ENCODE data around the gene RGS5. TPM values are rescaled to one million over a fixed set of nuclear protein-coding genes. Genes with fewer than 3 reads are reported as not detected.
"Not testable (repeated sequence)": the region's sequence is repeated elsewhere in the genome, so short reads cannot be mapped to it uniquely, and the experiment has no call there.

RGS5 gene
- total RNA-seq, 2 experiments from 2014 or later, result 0.88 to 1.2 TPM

DNA sequence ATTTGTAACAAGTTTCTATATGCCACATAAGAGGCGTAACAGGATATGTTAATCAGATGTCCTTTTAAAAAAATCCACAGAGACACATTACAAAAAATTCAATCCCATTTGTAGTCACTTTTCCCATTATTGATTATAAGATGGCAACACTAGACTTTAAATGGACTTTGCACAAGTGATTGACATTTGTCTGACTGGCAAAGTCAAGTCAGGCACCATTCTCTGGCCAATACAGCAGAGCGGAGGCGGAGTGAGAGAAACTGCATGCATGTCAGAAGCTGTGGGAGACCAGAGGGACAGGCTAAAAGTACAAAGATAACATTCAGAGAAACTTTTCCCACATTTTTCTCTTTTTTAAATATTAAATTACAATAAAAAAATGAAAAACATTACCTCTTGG lies 28.1 kb upstream of the RGS5 start:
- Histone ChIP-seq H2AFZ (ENCODE audit: low read length) (no peak overlapping the region), H3K9me2 (ENCODE audit: insufficient read depth, low read length) (no peaks in the 10 kb centered on the region), H3K4me1 (ENCODE audit: insufficient read depth, low read length, poor library complexity, severe bottlenecking) (no peaks in the 10 kb centered on the region), H3K36me3 (ENCODE audit: insufficient read depth, low read length) (no peaks in the 10 kb centered on the region), H3K4me2 (ENCODE audit: low read length) (no peak overlapping the region), H3K4me3 (ENCODE audit: low read depth, low read length, poor library complexity, severe bottlenecking) (no peak overlapping the region), H4K20me1 (ENCODE audit: insufficient read depth, low read length) (no peaks in the 10 kb centered on the region), H3K79me2 (ENCODE audit: insufficient read depth, low read depth, low read length) (no peaks in the 10 kb centered on the region), H3K9me3 (ENCODE audit: low read length) (no peaks in the 10 kb centered on the region), H3K27ac (ENCODE audit: low read depth, low read length, poor library complexity, severe bottlenecking) (no peak overlapping the region)
- DNase-seq (ENCODE audit: low spot score), result no peak
- no TSS peak for BruUV-seq (replicated peaks)
- intact Hi-C loops (cut with micrococcal nuclease; ENCODE audit: unreplicated experiment), result no loop called here
- TF ChIP-seq, protein P1, sequence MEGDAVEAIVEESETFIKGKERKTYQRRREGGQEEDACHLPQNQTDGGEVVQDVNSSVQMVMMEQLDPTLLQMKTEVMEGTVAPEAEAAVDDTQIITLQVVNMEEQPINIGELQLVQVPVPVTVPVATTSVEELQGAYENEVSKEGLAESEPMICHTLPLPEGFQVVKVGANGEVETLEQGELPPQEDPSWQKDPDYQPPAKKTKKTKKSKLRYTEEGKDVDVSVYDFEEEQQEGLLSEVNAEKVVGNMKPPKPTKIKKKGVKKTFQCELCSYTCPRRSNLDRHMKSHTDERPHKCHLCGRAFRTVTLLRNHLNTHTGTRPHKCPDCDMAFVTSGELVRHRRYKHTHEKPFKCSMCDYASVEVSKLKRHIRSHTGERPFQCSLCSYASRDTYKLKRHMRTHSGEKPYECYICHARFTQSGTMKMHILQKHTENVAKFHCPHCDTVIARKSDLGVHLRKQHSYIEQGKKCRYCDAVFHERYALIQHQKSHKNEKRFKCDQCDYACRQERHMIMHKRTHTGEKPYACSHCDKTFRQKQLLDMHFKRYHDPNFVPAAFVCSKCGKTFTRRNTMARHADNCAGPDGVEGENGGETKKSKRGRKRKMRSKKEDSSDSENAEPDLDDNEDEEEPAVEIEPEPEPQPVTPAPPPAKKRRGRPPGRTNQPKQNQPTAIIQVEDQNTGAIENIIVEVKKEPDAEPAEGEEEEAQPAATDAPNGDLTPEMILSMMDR (conservative IDR thresholded peaks at IDR 0.05; ENCODE audit: low read length), result no peak
- no peak for TF ChIP-seq EZH2phosphoT487 (IDR thresholded peaks at IDR 0.05; ENCODE audit: borderline replicate concordance, low read depth, low read length)
- POLR2A ChIA-PET, result no interaction called here
- CTCF ChIA-PET (ENCODE audit: unreplicated experiment), result no interaction called here

DNA sequence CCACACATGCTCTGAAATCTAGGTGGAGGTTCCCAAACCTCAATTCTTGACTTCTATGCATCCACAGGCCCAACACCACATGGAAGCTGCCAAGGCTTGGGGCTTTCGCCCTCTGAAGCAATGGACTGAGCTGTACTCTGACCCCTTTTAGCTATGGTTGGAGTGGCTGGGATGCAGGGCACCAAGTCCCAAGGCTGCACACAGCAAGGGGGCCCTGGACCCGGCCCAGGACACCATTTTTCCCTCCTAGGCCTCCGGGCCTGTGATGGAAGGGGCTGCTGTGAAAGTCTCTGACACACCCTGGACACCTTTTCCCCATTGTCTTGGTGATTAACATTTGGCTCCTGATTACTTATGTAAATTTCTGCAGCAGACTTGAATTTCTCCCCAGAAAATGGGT lies 25.6 kb upstream of the RGS5 start:
- H3K4me2 ChIP-seq (ENCODE audit: low read length); H3K79me2 ChIP-seq (ENCODE audit: insufficient read depth, low read depth, low read length); H3K9me2 ChIP-seq (ENCODE audit: insufficient read depth, low read length); BruUV-seq (replicated peaks); H2AFZ ChIP-seq (ENCODE audit: low read length); POLR2A ChIA-PET; DNase-seq (ENCODE audit: low spot score); H3K4me3 ChIP-seq (ENCODE audit: low read depth, low read length, poor library complexity, severe bottlenecking); intact Hi-C loops (cut with micrococcal nuclease; ENCODE audit: unreplicated experiment); CTCF ChIA-PET (ENCODE audit: unreplicated experiment); H4K20me1 ChIP-seq (ENCODE audit: insufficient read depth, low read length); H3K27ac ChIP-seq (ENCODE audit: low read depth, low read length, poor library complexity, severe bottlenecking); H3K36me3 ChIP-seq (ENCODE audit: insufficient read depth, low read length); H3K9me3 ChIP-seq (ENCODE audit: low read length); H3K4me1 ChIP-seq (ENCODE audit: insufficient read depth, low read length, poor library complexity, severe bottlenecking): not testable (repeated sequence)

DNA sequence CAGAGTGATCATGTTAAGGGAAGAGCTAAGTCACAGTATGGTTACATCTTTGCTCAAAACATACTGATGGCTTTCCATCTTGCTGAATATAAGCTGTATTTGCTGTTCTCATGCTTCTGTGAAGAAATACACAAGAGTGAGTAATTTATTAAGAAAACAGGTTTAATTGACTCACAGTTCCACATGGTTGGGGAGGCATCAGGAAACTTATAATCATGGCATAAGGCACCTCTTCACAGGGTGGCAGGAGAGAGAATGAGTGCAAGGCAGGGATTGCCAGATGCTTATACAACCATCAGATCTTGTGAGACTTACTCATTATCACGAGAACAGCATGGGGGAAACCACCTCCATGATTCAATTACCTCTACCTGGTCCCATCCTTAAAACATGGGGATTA lies 24.4 kb upstream of the RGS5 start:
- ChIA-PET POLR2A (no interaction called here), CTCF (ENCODE audit: unreplicated experiment) (no interaction called here)
- no TSS peak for BruUV-seq (replicated peaks)
- H3K36me3 ChIP-seq (ENCODE audit: insufficient read depth, low read length), result no peaks in the 10 kb centered on the region
- intact Hi-C loops (cut with micrococcal nuclease; ENCODE audit: unreplicated experiment), result no loop called here
- H3K4me1 ChIP-seq (ENCODE audit: insufficient read depth, low read length, poor library complexity, severe bottlenecking), result no peaks in the 10 kb centered on the region
- no peaks in the 10 kb centered on the region for H3K9me3 ChIP-seq (ENCODE audit: low read length)
- H4K20me1 ChIP-seq (ENCODE audit: insufficient read depth, low read length), result no peaks in the 10 kb centered on the region
- no peak overlapping the region for H3K27ac ChIP-seq (ENCODE audit: low read depth, low read length, poor library complexity, severe bottlenecking)
- no peak overlapping the region for H3K4me2 ChIP-seq (ENCODE audit: low read length)
- no peak overlapping the region for H3K4me3 ChIP-seq (ENCODE audit: low read depth, low read length, poor library complexity, severe bottlenecking)
- H2AFZ ChIP-seq (ENCODE audit: low read length), result no peak overlapping the region
- TF ChIP-seq EZH2phosphoT487 (IDR thresholded peaks at IDR 0.05; ENCODE audit: borderline replicate concordance, low read depth, low read length), result no peak
- H3K9me2 ChIP-seq (ENCODE audit: insufficient read depth, low read length), result no peaks in the 10 kb centered on the region
- no peak for DNase-seq (ENCODE audit: low spot score)
- no peaks in the 10 kb centered on the region for H3K79me2 ChIP-seq (ENCODE audit: insufficient read depth, low read depth, low read length)

DNA sequence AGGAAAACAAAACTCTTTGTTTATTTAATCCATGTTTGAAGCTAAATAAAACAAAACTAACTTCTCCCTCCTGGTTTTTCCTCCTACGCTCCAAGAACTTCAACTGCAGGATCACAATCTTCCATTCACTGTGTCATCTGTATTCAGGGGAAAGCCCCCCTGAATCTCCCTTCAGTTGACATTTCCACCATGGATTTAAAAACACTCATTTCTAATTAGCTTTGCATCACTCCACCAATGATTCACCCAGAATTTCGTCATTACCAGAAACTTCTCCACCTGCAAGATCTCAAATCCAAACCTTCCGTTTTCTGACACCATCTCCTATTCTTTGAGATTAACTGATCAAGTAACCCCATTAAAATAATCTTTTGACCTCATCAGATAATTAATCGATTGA lies 10.9 kb upstream of the RGS5 start:
- CTCF ChIA-PET (ENCODE audit: unreplicated experiment), result interaction anchor here (0.6 kb wide), 1 partner anchor 150 kb away, joined by 3 read pairs; no protein-coding TSS in a partner anchor
- no peak for DNase-seq (ENCODE audit: low spot score)

More for the DNA sequence above, 10.9 kb upstream of the RGS5 start:
- H3K27ac ChIP-seq (ENCODE audit: low read depth, low read length, poor library complexity, severe bottlenecking), result no peak overlapping the region
- BruUV-seq (replicated peaks), result no TSS peak
- POLR2A ChIA-PET, result interaction anchor here (0.9 to 1.2 kb wide), 2 partner anchors 22 to 38 kb away, joined by 3 to 6 read pairs; no protein-coding TSS in a partner anchor
- no peaks in the 10 kb centered on the region for H3K4me1 ChIP-seq (ENCODE audit: insufficient read depth, low read length, poor library complexity, severe bottlenecking)
- no peaks in the 10 kb centered on the region for H3K79me2 ChIP-seq (ENCODE audit: insufficient read depth, low read depth, low read length)
- intact Hi-C loops (cut with micrococcal nuclease; ENCODE audit: unreplicated experiment), result no loop called here
- TF ChIP-seq, protein P1 (conservative IDR thresholded peaks at IDR 0.05; ENCODE audit: low read length), result no peak
- no peak for TF ChIP-seq EZH2phosphoT487 (IDR thresholded peaks at IDR 0.05; ENCODE audit: borderline replicate concordance, low read depth, low read length)
- H3K9me2 ChIP-seq (ENCODE audit: insufficient read depth, low read length), result no peaks in the 10 kb centered on the region
- no peaks in the 10 kb centered on the region for H3K9me3 ChIP-seq (ENCODE audit: low read length)
- no peaks in the 10 kb centered on the region for H4K20me1 ChIP-seq (ENCODE audit: insufficient read depth, low read length)
- H3K36me3 ChIP-seq (ENCODE audit: insufficient read depth, low read length), result no peaks in the 10 kb centered on the region
- no peak overlapping the region for H3K4me2 ChIP-seq (ENCODE audit: low read length)
- H2AFZ ChIP-seq (ENCODE audit: low read length), result no peak overlapping the region
- no peak overlapping the region for H3K4me3 ChIP-seq (ENCODE audit: low read depth, low read length, poor library complexity, severe bottlenecking)

Measured in OCI-LY7 (cell line).